ENCODE data around the gene RIN3. TPM values are rescaled to one million over a fixed set of nuclear protein-coding genes. Genes with fewer than 3 reads are reported as not detected.

RIN3 gene
- total and polyA plus RNA-seq, 2 donors (not counting 3 experiments of a cell fraction or from before 2014, with no cell fraction given): 5.1 to 20.8 TPM

DNA sequence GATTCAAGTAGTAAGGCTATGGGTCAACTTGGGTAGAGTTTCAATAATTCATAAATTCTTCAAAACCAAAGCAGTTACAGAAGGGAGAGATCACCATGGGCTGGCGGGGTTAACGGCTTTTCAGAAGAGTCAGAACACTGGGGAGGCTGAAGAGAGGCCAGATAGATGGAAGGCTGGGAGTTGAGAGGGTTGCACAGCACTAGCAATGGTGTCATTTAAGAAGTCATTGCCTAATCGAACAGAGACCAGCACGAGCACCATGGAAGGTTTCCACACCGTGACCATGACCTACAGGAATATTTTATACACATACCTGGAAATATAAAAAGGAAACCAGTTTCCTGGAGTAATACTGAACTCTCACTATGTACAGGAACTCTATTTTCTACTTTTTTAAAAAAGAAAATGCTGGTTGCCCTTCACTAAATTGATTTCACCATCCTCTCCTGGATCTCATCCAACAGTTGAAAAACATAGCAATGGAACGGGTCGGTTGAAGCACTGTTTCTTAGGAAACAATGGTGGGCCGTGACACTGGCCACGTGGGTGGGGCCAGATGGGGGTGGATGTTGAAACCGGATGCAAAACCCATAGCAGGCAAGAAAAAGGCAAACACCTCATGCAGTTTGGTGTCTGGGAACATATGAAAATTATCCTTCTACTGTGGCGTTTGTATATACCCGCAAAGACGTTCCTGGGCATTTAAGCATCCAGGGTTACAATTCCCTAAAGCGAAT, 38.0 kb upstream of the RIN3 start:
- FAIRE-seq (no peak), DNase-seq (ENCODE audit: low read depth, low spot score) (peak; percentile 52)
- Histone ChIP-seq H3K27ac (ENCODE audit: insufficient read depth, low read depth, low read length) (no peak overlapping the region), H2AFZ (ENCODE audit: low read depth, low read length) (no peak overlapping the region), H3K9ac (replicated peaks; ENCODE audit: extremely low read depth, insufficient read depth, low read length) (no peak overlapping the region), H4K20me1 (replicated peaks; ENCODE audit: control insufficient read depth, extremely low read depth, insufficient read depth, low read length) (no peaks in the 10 kb centered on the region), H3K9me1 (replicated peaks; ENCODE audit: control insufficient read depth, extremely low read depth, insufficient read depth, low read length) (no peaks in the 10 kb centered on the region), H3K79me2 (ENCODE audit: control insufficient read depth, insufficient read depth, low read length) (no peaks in the 10 kb centered on the region), H3K27me3 (ENCODE audit: control insufficient read depth in 2 of 2, insufficient read depth in 2 of 2, low read length in 2 of 2) (peaks cover 2 to 5% of the 10 kb centered on the region in 2 experiments), H3K9me3 (replicated peaks; ENCODE audit: control insufficient read depth, insufficient read depth, low read length) (no peaks in the 10 kb centered on the region), H3K36me3 (ENCODE audit: control insufficient read depth in 2 of 2, extremely low read depth in 1 of 2, insufficient read depth in 2 of 2, low read length in 2 of 2) (no peaks in the 10 kb centered on the region), H3K4me3 (replicated peaks in 1 of 3; ENCODE audit: insufficient read depth in 1 of 3, low read depth in 1 of 3, low read length in 3 of 3) (no peak overlapping the region), H3K4me1 (ENCODE audit: control insufficient read depth, extremely low read depth, insufficient read depth, low read length) (no peaks in the 10 kb centered on the region), H3K4me2 (ENCODE audit: insufficient read depth, low read length) (no peak overlapping the region)
- TF ChIP-seq POLR2A (IDR thresholded peaks at IDR 0.05; ENCODE audit: low read depth, low read length) (no peak), EZH2 (IDR thresholded peaks at IDR 0.05; ENCODE audit: borderline replicate concordance, low read depth, low read length, severe bottlenecking) (no peak), GATA2 (IDR thresholded peaks at IDR 0.05; ENCODE audit: insufficient read depth, insufficient read length, low read depth, low read length) (no peak), JUN (IDR thresholded peaks at IDR 0.05; ENCODE audit: borderline replicate concordance, insufficient read depth, insufficient read length, low read depth) (no peak)
- CTCF ChIA-PET: no interaction called here
- POLR2A ChIA-PET: no interaction called here
- intact Hi-C loops (cut with micrococcal nuclease) (no loop called here), dilution Hi-C loops (cut with MboI; ENCODE audit: extremely low pct_ligation_motif_present, low sequenced_read_pairs) (no loop called here)
- BruUV-seq (replicated peaks): no TSS peak

DNA sequence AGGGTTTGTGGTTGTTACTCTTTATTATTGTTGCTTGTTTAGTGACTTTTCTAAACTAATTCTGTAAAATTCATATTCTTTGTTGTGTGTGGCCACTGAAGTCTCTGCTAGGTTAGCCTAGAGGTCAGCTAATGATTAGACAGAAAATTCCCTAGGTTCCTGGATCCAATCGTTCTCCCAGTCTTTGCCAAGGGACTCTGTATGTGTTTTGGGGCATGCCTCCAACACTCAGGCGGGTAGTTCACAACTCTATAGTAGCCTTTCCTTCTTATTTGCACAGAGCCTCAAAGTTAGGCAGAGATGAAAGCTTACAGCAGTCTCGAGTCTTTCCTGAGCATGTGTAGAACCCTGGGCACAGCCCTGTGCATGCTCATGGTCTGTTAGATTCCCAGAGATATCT, 32.7 kb upstream of the RIN3 start:
- BruUV-seq (replicated peaks): no TSS peak
- TF ChIP-seq, protein P1, sequence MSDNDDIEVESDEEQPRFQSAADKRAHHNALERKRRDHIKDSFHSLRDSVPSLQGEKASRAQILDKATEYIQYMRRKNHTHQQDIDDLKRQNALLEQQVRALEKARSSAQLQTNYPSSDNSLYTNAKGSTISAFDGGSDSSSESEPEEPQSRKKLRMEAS (IDR thresholded peaks at IDR 0.05; ENCODE audit: insufficient read depth, insufficient read length): no peak
- TF ChIP-seq JUN (IDR thresholded peaks at IDR 0.05; ENCODE audit: borderline replicate concordance, insufficient read depth, insufficient read length, low read depth) (no peak), EZH2 (IDR thresholded peaks at IDR 0.05; ENCODE audit: borderline replicate concordance, low read depth, low read length, severe bottlenecking) (no peak), MYC (IDR thresholded peaks at IDR 0.05; ENCODE audit: low read depth, low read length) (no peak), POLR2A (IDR thresholded peaks at IDR 0.05; ENCODE audit: low read depth, low read length) (no peak), GATA2 (IDR thresholded peaks at IDR 0.05; ENCODE audit: insufficient read depth, insufficient read length, low read depth, low read length) (no peak), FOS (IDR thresholded peaks at IDR 0.05; ENCODE audit: borderline replicate concordance, insufficient read depth, low read length) (no peak), POLR2AphosphoS5 (IDR thresholded peaks at IDR 0.05; ENCODE audit: insufficient read depth, low read depth, low read length) (no peak)
- TF ChIP-seq, protein P2, sequence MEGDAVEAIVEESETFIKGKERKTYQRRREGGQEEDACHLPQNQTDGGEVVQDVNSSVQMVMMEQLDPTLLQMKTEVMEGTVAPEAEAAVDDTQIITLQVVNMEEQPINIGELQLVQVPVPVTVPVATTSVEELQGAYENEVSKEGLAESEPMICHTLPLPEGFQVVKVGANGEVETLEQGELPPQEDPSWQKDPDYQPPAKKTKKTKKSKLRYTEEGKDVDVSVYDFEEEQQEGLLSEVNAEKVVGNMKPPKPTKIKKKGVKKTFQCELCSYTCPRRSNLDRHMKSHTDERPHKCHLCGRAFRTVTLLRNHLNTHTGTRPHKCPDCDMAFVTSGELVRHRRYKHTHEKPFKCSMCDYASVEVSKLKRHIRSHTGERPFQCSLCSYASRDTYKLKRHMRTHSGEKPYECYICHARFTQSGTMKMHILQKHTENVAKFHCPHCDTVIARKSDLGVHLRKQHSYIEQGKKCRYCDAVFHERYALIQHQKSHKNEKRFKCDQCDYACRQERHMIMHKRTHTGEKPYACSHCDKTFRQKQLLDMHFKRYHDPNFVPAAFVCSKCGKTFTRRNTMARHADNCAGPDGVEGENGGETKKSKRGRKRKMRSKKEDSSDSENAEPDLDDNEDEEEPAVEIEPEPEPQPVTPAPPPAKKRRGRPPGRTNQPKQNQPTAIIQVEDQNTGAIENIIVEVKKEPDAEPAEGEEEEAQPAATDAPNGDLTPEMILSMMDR (IDR thresholded peaks at IDR 0.05; ENCODE audit: extremely low read depth in 1 of 2, insufficient read depth in 1 of 2, low read depth in 1 of 2, low read length in 2 of 2): no peak
- ChIA-PET CTCF (interaction anchor here (0.7 to 2.0 kb wide), 5 partner anchors 8 to 206 kb away, joined by 3 to 7 read pairs (median 4); no protein-coding TSS in a partner anchor), POLR2A (no interaction called here)
- intact Hi-C loops (cut with micrococcal nuclease) (no loop called here), dilution Hi-C loops (cut with MboI; ENCODE audit: extremely low pct_ligation_motif_present, low sequenced_read_pairs) (no loop called here)
- H3K4me3 ChIP-seq (replicated peaks in 1 of 3; ENCODE audit: insufficient read depth in 1 of 3, low read depth in 1 of 3, low read length in 3 of 3): no peak overlapping the region
- H3K9ac ChIP-seq (replicated peaks; ENCODE audit: extremely low read depth, insufficient read depth, low read length): no peak overlapping the region
- no peaks in the 10 kb centered on the region for H3K79me2 ChIP-seq (ENCODE audit: control insufficient read depth, insufficient read depth, low read length)
- DNase-seq (ENCODE audit: low read depth, low spot score): no peak
- no peak overlapping the region for H3K4me2 ChIP-seq (ENCODE audit: insufficient read depth, low read length)
- H4K20me1 ChIP-seq (replicated peaks; ENCODE audit: control insufficient read depth, extremely low read depth, insufficient read depth, low read length): no peaks in the 10 kb centered on the region
- no peaks in the 10 kb centered on the region for H3K9me3 ChIP-seq (replicated peaks; ENCODE audit: control insufficient read depth, insufficient read depth, low read length)
- H3K9me1 ChIP-seq (replicated peaks; ENCODE audit: control insufficient read depth, extremely low read depth, insufficient read depth, low read length): no peaks in the 10 kb centered on the region
- no peak for FAIRE-seq
- peaks cover 4 to 9% of the 10 kb centered on the region in 2 experiments for H3K27me3 ChIP-seq (ENCODE audit: control insufficient read depth in 2 of 2, insufficient read depth in 2 of 2, low read length in 2 of 2)
- no peaks in the 10 kb centered on the region for H3K4me1 ChIP-seq (ENCODE audit: control insufficient read depth, extremely low read depth, insufficient read depth, low read length)
- no peaks in the 10 kb centered on the region for H3K36me3 ChIP-seq (ENCODE audit: control insufficient read depth in 2 of 2, extremely low read depth in 1 of 2, insufficient read depth in 2 of 2, low read length in 2 of 2)
- H3K27ac ChIP-seq (ENCODE audit: insufficient read depth, low read depth, low read length): no peak overlapping the region
- H2AFZ ChIP-seq (ENCODE audit: low read depth, low read length): no peak overlapping the region
